ENCODE measurements around the gene INPP1.
"Not testable (repeated sequence)": the region's sequence is repeated elsewhere in the genome, so short reads cannot be mapped to it uniquely, and the experiment has no call there.

Gene INPP1

DNA sequence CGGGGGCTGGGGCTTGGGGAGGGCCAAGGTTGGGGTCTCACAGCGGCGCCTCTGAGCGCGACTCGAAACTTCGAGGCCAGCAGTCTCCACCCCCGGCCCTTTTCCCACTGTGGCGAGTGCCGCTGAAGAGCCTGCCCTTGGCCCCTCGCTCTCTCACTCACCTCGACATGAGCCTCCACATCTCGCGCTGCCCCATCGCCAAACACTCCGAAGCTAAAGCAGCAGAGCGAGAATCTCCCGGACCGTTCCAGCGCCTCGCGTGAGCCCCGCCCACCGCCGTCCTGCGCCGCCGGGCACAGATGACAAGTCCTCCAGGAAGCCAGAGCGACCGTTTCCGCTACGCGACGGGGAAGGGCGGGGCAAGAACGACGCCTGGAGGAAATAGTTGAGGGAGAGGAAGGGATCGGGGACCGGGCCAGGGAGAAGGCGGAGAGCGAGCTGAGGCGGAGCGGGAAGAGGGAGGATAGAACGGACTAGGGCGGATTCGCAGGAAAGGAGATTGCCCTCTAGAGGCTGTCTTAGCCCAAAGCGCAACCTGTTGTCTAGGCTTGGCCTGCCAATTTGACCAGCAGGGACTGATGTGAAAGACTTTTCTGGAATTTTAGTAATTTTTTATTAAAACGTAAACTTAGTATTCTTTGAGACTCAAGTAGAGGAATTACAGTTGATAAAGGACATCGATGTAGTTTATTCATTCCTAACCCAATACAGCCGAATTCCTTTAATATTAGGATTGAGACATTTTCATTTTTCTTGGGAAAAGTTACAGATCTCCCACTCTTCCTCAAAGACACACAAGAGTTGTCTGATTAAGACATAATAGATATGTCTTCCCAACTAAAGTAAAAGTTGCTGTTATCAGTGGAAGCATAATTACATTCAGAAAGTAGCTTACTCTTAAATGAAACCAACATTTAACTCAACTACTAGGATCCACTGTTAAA lies 23.6 kb upstream of the INPP1 start, which contains the start of gene HIBCH:
Gene HIBCH, minus strand, starts transcription at position 272 of the 944 bp plus-strand sequence. Its CDS starts 76 bp downstream, at position 196.
- Histone ChIP-seq H3K36me3 (replicated peaks) (no peaks in the 10 kb centered on the region), H3K9me3 (no peaks in the 10 kb centered on the region), H3K4me1 (peaks cover 11% of the 10 kb centered on the region), H3K4me3 (peak within 1 kb of the TSS; percentile 61), H3K27me3 (ENCODE audit: low read depth) (no peaks in the 10 kb centered on the region)
- peak; percentile 98 to 99 for DNase-seq (ENCODE audit: low spot score in 2 of 2)
- in situ Hi-C loops (cut with MboI; ENCODE audit: low sequenced_read_pairs), result no loop called here

DNA sequence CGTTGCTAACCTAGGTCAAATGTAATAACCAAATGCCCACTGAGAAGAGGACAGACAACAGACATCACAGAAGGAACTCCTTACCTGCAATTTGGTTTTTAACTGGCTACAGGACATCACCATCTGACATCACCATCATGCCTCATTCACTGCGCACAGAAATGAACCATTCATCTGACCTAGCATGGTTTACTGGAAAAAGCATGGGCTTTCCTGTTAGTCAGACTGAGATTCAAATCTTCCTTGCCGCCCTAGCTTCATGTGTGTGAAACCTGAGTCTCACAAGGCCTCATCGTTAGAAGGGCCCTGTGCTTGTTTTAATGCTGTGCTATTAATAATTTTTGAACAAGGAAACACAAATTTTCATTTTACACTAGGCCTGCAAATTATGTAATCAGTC lies 22.7 kb upstream of the INPP1 start:
- Histone ChIP-seq H3K4me3 (no peak overlapping the region), H3K27me3 (ENCODE audit: low read depth) (no peaks in the 10 kb centered on the region)
- in situ Hi-C loops (cut with MboI; ENCODE audit: low sequenced_read_pairs), result no loop called here

DNA sequence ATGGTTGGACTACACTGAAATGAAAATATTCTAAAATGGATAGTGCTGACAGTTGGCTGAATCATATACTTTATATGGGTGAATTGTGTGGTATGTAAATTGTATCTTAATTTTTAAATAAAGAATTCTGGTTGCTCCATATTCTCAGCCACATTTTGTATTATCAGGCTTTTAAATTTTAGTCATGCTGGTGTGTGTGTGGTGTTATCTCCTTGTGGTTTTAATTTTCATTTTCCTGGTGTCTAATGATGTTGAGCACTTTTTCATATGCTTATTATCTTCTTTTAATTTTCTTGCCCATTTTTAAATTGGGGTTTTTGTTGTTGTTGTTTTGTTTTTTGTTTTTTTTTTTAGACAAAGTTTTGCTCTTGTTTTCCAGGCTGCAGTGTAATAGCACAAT lies 20.0 kb upstream of the INPP1 start:
- Histone ChIP-seq H3K9me3 (no peaks in the 10 kb centered on the region), H3K4me1 (peaks cover 8% of the 10 kb centered on the region), H3K4me3 (no peak overlapping the region), H3K36me3 (replicated peaks) (no peaks in the 10 kb centered on the region), H3K27me3 (ENCODE audit: low read depth) (no peaks in the 10 kb centered on the region)
- in situ Hi-C loops (cut with MboI; ENCODE audit: low sequenced_read_pairs), result no loop called here
- DNase-seq (ENCODE audit: low spot score in 2 of 2), result no peak

More for the DNA sequence above, 22.7 kb upstream of the INPP1 start:
- no peaks in the 10 kb centered on the region for H3K36me3 ChIP-seq (replicated peaks)
- peaks cover 11% of the 10 kb centered on the region for H3K4me1 ChIP-seq
- no peaks in the 10 kb centered on the region for H3K9me3 ChIP-seq
- no peak for DNase-seq (ENCODE audit: low spot score in 2 of 2)

DNA sequence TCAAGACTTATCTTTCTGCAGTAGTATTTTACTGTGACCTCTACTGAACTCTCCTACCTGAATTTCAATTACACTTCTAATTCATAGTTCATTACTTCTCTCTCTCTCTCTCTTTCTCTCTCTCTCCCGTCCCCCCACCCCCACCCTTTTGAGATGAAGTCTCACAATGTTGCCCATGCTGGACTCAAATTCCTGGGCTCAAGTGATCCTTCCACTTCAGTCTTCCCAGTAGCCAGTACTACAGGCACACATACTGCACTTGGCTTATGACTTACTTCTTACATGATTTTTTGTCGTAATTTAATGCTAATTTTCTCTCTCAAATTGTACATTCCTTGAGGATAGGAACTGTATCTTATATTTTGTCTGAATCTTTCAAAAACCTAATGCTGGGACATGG lies 17.8 kb upstream of the INPP1 start:
- in situ Hi-C loops (cut with MboI; ENCODE audit: low sequenced_read_pairs), result no loop called here
- no peak for DNase-seq (ENCODE audit: low spot score in 2 of 2)
- Histone ChIP-seq H3K27me3 (ENCODE audit: low read depth) (peaks cover 4% of the 10 kb centered on the region; the same call in 1 of the 2 replicates), H3K4me3 (no peak overlapping the region), H3K4me1 (no peaks in the 10 kb centered on the region), H3K9me3 (no peaks in the 10 kb centered on the region), H3K36me3 (replicated peaks) (no peaks in the 10 kb centered on the region)

DNA sequence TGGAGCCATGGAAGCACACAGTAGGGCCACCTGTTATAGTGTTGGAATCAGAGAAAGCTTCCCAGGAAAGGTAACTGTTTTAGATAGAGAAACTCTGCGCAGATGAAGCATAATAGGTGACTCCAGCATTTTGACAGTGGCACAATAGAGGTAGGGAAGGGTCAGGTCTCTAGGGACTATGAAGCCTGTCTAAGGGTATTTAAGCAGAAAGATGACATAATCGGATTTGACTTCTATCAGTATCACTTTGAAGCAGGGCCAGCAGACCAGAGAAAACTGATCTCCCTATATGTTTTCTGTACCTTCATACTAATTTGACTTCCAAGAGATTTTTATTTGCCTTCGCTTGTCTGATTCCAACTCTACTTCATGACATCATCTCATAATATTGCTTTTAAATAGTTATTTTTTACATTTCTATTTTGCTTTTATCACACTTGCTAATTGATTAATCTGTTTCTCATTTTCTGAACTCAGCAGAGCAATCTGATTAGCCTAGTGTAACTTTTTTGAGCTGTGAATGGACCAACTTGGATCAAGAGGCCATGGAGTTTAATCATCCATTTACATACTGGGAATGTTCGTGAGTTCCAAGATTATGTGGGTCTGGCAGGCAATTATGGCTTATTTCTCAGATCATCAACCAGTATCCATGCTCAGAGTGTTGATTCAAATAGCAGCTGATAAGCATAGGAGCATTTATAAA lies 15.4 kb upstream of the INPP1 start:
- Histone ChIP-seq H3K27me3 (ENCODE audit: low read depth) (peaks cover 4% of the 10 kb centered on the region; the same call in 1 of the 2 replicates), H3K9me3 (no peaks in the 10 kb centered on the region), H3K36me3 (replicated peaks) (no peaks in the 10 kb centered on the region), H3K4me3 (no peak overlapping the region), H3K4me1 (no peaks in the 10 kb centered on the region)
- no peak for DNase-seq (ENCODE audit: low spot score in 2 of 2)
- in situ Hi-C loops (cut with MboI; ENCODE audit: low sequenced_read_pairs), result no loop called here

DNA sequence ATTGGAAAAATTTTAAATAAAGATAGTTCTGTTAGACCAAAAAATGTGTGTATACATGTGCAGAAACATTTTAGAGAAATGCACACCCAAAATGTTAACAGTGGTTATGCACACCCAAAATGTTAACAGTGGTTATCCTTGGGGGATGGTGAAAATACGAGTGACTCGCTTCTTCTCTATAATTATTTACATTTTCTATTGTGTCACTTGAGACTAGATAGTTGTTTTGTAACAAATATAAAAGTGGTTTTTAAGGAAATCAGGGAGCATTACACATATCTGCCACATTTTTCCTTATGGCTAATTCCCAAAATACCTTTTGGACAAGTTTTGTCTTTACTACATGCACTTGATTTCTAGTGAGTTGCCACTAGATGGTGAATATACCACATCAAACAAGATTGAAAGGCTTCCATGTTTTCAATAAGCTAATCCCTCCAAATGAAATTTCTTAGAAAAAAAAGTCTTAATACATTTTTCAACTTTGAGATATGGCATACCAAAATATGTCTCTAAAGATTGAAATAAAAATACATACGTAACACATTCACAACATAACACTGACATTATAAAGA lies 14.7 kb upstream of the INPP1 start:
- Histone ChIP-seq H3K36me3 (replicated peaks) (no peaks in the 10 kb centered on the region), H3K4me3 (no peak overlapping the region), H3K4me1 (no peaks in the 10 kb centered on the region), H3K9me3 (no peaks in the 10 kb centered on the region), H3K27me3 (ENCODE audit: low read depth) (peaks cover 4% of the 10 kb centered on the region; the same call in 1 of the 2 replicates)
- no peak for DNase-seq (ENCODE audit: low spot score in 2 of 2)
- in situ Hi-C loops (cut with MboI; ENCODE audit: low sequenced_read_pairs), result no loop called here

DNA sequence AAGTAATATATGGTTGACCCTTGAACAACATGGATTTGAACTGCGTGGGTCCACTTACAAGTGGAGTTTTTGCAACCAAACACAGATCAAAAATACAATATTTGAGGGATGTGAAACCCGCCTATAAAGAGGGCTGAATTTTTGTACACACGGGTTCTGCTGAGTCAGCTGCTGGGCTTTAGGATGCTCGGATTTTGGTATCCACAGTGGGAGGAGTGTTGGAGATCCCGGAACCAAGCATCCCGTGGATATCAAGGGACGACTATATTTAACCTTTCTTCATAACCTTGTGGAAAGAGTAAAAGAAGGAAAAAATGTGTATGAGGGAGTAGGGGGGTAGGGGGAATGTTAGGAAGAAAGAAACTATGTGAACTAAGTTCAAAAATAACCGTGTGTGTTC lies 10.0 kb upstream of the INPP1 start:
- Histone ChIP-seq H3K9me3 (0 out of 2 replicates have a peak, but pooled peaks cover 3% of the 10 kb centered on the region), H3K36me3 (replicated peaks) (no peaks in the 10 kb centered on the region), H3K4me1 (no peaks in the 10 kb centered on the region), H3K4me3 (no peak overlapping the region), H3K27me3 (ENCODE audit: low read depth) (peaks cover 4% of the 10 kb centered on the region; the same call in 1 of the 2 replicates)
- in situ Hi-C loops (cut with MboI; ENCODE audit: low sequenced_read_pairs), result no loop called here
- DNase-seq (ENCODE audit: low spot score in 2 of 2), result no peak

DNA sequence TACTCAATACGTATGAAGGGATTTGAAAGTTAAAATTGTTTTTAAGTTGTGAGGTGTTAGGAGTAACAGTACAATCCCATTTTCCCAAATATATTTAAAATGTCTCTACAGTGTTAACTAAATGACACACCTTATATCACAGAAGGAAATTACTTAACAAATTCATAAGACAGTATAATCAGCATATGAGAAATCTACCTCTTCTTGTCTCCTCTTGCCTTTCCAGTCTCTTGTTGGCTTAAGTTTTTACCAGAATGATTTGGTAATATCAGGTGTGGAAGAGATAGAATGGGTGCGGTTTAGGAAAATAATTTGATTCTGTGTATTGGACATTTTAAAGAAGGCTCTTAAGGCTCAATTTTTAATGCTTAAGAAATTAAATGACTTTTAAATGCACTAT lies 9.5 kb upstream of the INPP1 start:
- in situ Hi-C loops (cut with MboI; ENCODE audit: low sequenced_read_pairs), result no loop called here
- no peak for DNase-seq (ENCODE audit: low spot score in 2 of 2)
- no peaks in the 10 kb centered on the region for H3K4me1 ChIP-seq
- H3K36me3 ChIP-seq (replicated peaks), result no peaks in the 10 kb centered on the region
- H3K4me3 ChIP-seq, result no peak overlapping the region
- peaks cover 4% of the 10 kb centered on the region; the same call in 1 of the 2 replicates for H3K27me3 ChIP-seq (ENCODE audit: low read depth)
- H3K9me3 ChIP-seq, result 0 out of 2 replicates have a peak, but pooled peaks cover 3% of the 10 kb centered on the region

DNA sequence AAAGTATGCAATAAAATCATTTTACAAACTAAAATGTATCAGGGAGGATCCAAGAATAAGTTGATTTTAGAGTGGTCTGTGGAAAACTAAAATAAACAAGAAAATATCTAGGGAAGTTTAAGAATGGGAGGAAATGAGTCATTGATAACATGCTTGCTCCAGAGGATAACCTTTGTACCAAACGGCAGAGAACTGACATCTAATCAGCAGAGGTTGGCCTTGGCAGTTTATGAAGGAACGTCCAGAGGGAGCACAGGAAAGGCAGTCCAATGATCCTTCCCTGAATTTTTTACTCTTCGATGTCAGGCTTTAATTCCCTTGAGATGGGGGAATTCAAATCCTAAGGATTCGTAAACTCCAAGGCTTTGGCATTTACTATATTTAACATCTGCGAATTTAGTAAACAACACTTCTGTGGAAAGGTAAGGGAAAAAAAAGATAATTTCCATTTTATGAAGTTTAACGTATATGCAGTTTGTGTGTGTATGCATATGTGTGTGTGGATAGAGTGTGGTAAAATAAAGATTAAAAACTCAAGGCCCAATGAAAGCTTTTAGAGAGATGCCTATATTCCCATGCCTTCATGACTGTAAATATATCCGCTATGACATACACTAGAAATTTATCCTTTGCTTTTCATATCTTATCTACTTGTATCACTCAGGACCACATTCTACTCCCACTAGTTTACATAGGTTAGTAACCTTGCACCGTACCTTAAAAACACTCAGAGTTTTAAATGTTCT lies 8.7 kb upstream of the INPP1 start:
- DNase-seq (ENCODE audit: low spot score in 2 of 2), result no peak
- Histone ChIP-seq H3K4me1 (no peaks in the 10 kb centered on the region), H3K9me3 (0 out of 2 replicates have a peak, but pooled peaks cover 3% of the 10 kb centered on the region), H3K27me3 (ENCODE audit: low read depth) (0 out of 2 replicates have a peak, but pooled peaks cover under 1% of the 10 kb centered on the region), H3K4me3 (no peak overlapping the region), H3K36me3 (replicated peaks) (no peaks in the 10 kb centered on the region)
- in situ Hi-C loops (cut with MboI; ENCODE audit: low sequenced_read_pairs), result no loop called here

DNA sequence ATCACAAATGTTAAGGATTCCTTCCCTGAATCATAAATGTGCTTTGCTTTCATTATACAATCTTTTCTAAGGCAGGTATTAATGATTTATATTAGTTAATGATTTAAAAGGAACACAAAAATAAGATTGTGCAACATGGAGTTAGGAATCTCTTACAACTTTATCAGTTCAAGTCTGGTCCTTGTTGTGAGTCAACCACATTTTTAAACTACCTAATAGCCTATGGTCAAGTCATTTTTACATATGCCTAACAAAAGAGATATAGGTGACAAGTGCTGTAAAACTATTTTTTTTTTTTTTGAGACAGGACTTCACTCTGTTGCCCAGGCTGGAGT lies 8.2 kb upstream of the INPP1 start:
- H3K4me1 ChIP-seq, result no peaks in the 10 kb centered on the region
- H3K27me3 ChIP-seq (ENCODE audit: low read depth), result no peaks in the 10 kb centered on the region
- no peaks in the 10 kb centered on the region for H3K36me3 ChIP-seq (replicated peaks)
- in situ Hi-C loops (cut with MboI; ENCODE audit: low sequenced_read_pairs), result no loop called here
- no peak for DNase-seq (ENCODE audit: low spot score in 2 of 2)
- H3K9me3 ChIP-seq, result 0 out of 2 replicates have a peak, but pooled peaks cover 3% of the 10 kb centered on the region
- H3K4me3 ChIP-seq, result no peak overlapping the region

DNA sequence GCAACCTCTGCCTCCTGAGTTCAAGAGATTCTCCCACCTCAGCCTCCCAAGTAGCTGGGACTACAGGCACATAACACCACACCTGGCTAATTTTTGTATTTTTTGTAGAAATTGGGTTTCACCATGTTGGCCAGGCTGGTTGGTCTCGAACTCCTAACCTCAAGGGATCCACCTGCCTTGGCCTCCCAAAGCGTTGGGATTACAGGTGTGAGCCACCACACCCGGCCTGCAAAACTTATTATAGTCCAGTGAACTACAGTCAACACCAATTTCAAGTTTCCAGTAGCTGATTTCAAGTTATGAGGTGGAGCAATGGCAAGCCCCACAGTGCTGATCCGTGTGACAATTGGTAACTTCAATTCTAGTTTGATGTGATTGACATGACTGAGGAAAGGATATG lies 7.8 kb upstream of the INPP1 start:
- DNase-seq (ENCODE audit: low spot score in 2 of 2); in situ Hi-C loops (cut with MboI; ENCODE audit: low sequenced_read_pairs); H3K27me3 ChIP-seq (ENCODE audit: low read depth); H3K9me3 ChIP-seq; H3K4me1 ChIP-seq; H3K36me3 ChIP-seq (replicated peaks); H3K4me3 ChIP-seq: not testable (repeated sequence)

DNA sequence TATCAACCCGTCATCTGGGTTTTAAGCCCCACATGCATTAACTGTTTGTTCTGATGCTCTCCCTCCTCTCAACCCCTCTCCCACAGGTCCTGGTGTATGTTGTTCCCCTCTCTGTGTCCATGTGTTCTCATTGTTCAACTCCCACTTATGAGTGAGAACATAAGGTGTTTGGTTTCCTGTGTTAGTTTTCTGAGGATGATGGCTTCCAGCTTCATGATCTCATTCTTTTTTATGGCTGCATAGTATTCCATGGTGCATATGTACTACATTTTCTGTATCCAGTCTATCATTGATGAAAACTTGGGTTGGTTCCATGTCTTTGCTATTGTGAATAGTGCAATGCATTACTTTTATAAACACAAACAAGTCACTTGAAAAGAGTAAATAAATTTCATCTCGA lies 7.0 kb upstream of the INPP1 start:
- Histone ChIP-seq H3K9me3 (0 out of 2 replicates have a peak, but pooled peaks cover 3% of the 10 kb centered on the region), H3K4me1 (peaks cover 7% of the 10 kb centered on the region), H3K4me3 (no peak overlapping the region), H3K36me3 (replicated peaks) (no peaks in the 10 kb centered on the region), H3K27me3 (ENCODE audit: low read depth) (no peaks in the 10 kb centered on the region)
- no peak for DNase-seq (ENCODE audit: low spot score in 2 of 2)
- in situ Hi-C loops (cut with MboI; ENCODE audit: low sequenced_read_pairs), result no loop called here

DNA sequence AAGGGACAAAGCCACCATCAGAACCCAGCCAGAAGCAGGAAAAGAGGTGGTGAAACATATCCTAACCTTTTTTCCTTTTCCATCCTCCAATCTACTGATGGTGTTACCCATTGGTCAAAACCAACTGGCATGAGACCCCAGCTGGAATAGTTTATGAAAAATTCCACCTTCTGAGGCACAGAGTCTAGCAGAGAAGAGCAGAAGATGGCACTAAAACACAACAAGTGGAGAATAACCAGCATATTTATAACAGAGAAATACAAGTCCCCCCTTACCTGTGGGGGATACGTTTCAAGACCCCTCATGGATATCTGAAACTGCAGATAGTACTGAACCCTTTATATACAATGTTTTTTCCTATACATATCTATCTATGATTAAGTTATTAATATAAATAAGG lies 4.9 kb upstream of the INPP1 start:
- Histone ChIP-seq H3K4me3 (no peak overlapping the region), H3K9me3 (0 out of 2 replicates have a peak, but pooled peaks cover 3% of the 10 kb centered on the region), H3K4me1 (peaks cover 12% of the 10 kb centered on the region), H3K27me3 (ENCODE audit: low read depth) (no peaks in the 10 kb centered on the region), H3K36me3 (replicated peaks) (no peaks in the 10 kb centered on the region)
- in situ Hi-C loops (cut with MboI; ENCODE audit: low sequenced_read_pairs), result no loop called here
- no peak for DNase-seq (ENCODE audit: low spot score in 2 of 2)

Data from HAP-1 (cell line).